GM12878 (cell line): Measurements from ENCODE around the gene PIGV. TPM values are rescaled to one million over a fixed set of nuclear protein-coding genes. Genes with fewer than 3 reads are reported as not detected.
A peak's percentile ranks its signal among the peaks of the same experiment; 100 is the strongest.

ENCODE experiments used
- ATF7 ChIP-seq: fragments of 450-650 bp; IDR thresholded peaks from 2 replicates; pipeline ENCODE4 v1.6.1; 2016; ENCODE audit warnings: low read depth, mild to moderate bottlenecking
- CBX3 ChIP-seq: fragments of 200-600 bp; sonication (generic); IDR thresholded peaks from 2 replicates; pipeline ENCODE4 v1.6.1; 2016; ENCODE audit warnings: low read depth, borderline replicate concordance
- CBX5 ChIP-seq: sonication (generic); IDR thresholded peaks from 2 replicates; pipeline ENCODE4 v1.6.1; 2016; ENCODE audit warnings: low read depth, moderate library complexity, mild to moderate bottlenecking, inconsistent platforms
- CREB1 ChIP-seq: IDR thresholded peaks from 2 replicates; pipeline ENCODE4 v1.6.1; 2012; ENCODE audit warnings: low read depth, mild to moderate bottlenecking, inconsistent platforms
- CUX1 ChIP-seq: IDR thresholded peaks from 2 replicates; pipeline ENCODE4 v1.6.1; 2012; ENCODE audit warnings: improper control_type of control experiment, low read depth, low read length; ENCODE audit not compliant: insufficient replicate concordance
- ELK1 ChIP-seq: IDR thresholded peaks from 2 replicates; pipeline ENCODE4 v1.6.1; 2012; ENCODE audit warnings: low read depth, low read length, improper control_type of control experiment
- ETV6 ChIP-seq, 2 experiments: fragments of 450-650 bp in 1 of 2; IDR thresholded peaks in 1 of 2; conservative IDR thresholded peaks in 1 of 2; 2 replicates each; pipeline ENCODE4 v1.6.1; 2014; ENCODE audit warnings: antibody characterized with exemption in 1 of 2, borderline replicate concordance in 1 of 2, low read depth in 1 of 2, mild to moderate bottlenecking in 1 of 2, moderate library complexity in 1 of 2
- MTA3 ChIP-seq: IDR thresholded peaks from 2 replicates; pipeline ENCODE4 v1.6.1; 2012; ENCODE audit warnings: low read length, inconsistent platforms, borderline replicate concordance
- MXI1 ChIP-seq: fragments of 150-350 bp; IDR thresholded peaks from 2 replicates; pipeline ENCODE4 v1.6.1; 2011; ENCODE audit warnings: low read depth, mild to moderate bottlenecking, inconsistent platforms, low read length, improper control_type of control experiment
- NFYA ChIP-seq: IDR thresholded peaks from 2 replicates; pipeline ENCODE4 v1.6.1; 2011; ENCODE audit warnings: low read depth, mild to moderate bottlenecking, low read length, improper control_type of control experiment, borderline replicate concordance
- NR2C1 ChIP-seq: fragments of 450-650 bp; IDR thresholded peaks from 2 replicates; pipeline ENCODE4 v1.6.1; 2017; ENCODE audit warnings: antibody characterized with exemption, mild to moderate bottlenecking, moderate library complexity
- POLR2AphosphoS5 ChIP-seq: IDR thresholded peaks from 2 replicates; pipeline ENCODE4 v1.6.1; 2011; ENCODE audit warnings: mild to moderate bottlenecking, low read length, inconsistent platforms
- RUNX3 ChIP-seq: IDR thresholded peaks from 2 replicates; pipeline ENCODE4 v1.6.1; 2012; ENCODE audit warnings: low read length, inconsistent platforms
- SIN3A ChIP-seq: IDR thresholded peaks from 2 replicates; pipeline ENCODE4 v1.6.1; 2012; ENCODE audit warnings: low read depth, low read length, improper control_type of control experiment
- SMARCA5 ChIP-seq: fragments of 450-650 bp; IDR thresholded peaks from 2 replicates; pipeline ENCODE4 v1.6.1; 2017; ENCODE audit warnings: mild to moderate bottlenecking
- SPI1 ChIP-seq: IDR thresholded peaks from 2 replicates; pipeline ENCODE4 v1.6.1; 2011; ENCODE audit warnings: low read depth, mild to moderate bottlenecking, low read length, moderate library complexity, borderline replicate concordance; ENCODE audit not compliant: insufficient read depth
- STAT3 ChIP-seq: IDR thresholded peaks from 2 replicates; pipeline ENCODE4 v1.6.1; 2011; ENCODE audit warnings: low read depth, low read length, improper control_type of control experiment
- TBL1XR1 ChIP-seq: IDR thresholded peaks from 2 replicates; pipeline ENCODE4 v1.6.1; 2012; ENCODE audit warnings: low read depth, low read length, improper control_type of control experiment
- WRNIP1 ChIP-seq: IDR thresholded peaks from 2 replicates; pipeline ENCODE4 v1.6.1; 2011; ENCODE audit warnings: low read depth, low read length, improper control_type of control experiment, borderline replicate concordance
- ZNF217 ChIP-seq: fragments of 450-650 bp; IDR thresholded peaks from 2 replicates; pipeline ENCODE4 v1.6.1; 2017; ENCODE audit warnings: antibody characterized with exemption, mild to moderate bottlenecking
- polyA plus RNA-seq, 11 experiments: library from polyadenylated mRNA; depleted of rRNA in 4 of 11; unstranded in 6 of 11; stranded (reverse) in 5 of 11; fragments of >200 nt; fragmentation: Nextera tagmentation in 4 of 11; fragmentation: Illumina TruSeq in 1 of 11; extraction: Ambion mirVana in 4 of 11; extraction: Trizol in 1 of 11; gene quantifications; 1 replicate in 1 of 11; 2 replicates in 10 of 11; pipeline versions ENCODE4 v1.2.1 to v1.2.3, GENCODE V29; 2011 to 2016; ENCODE audit warnings: inconsistent platforms in 2 of 11, missing spikeins in 2 of 11, low read depth in 1 of 11
- total RNA-seq, 4 experiments: library from RNA; depleted of rRNA in 3 of 4; stranded (reverse); fragments of >200 nt in 3 of 4; fragmentation: Illumina TruSeq in 1 of 4; extraction: Trizol in 1 of 4; gene quantifications; 2 replicates each; pipeline versions ENCODE4 v1.2.1 to v1.2.3, GENCODE V29; 2013 to 2021

Gene PIGV
- total and polyA plus RNA-seq, 10 of the 15 experiments (the other 5 are each of a cell fraction or from before 2014, with no cell fraction given) = 8.8 to 18.1 (median 11.9) TPM

GRCh38 chr1:26838474-26839338 lies 51.0 kb downstream of the PIGV start (continued):
- peak; percentile 62 for TF ChIP-seq ELK1
- peak; percentile 91 for TF ChIP-seq MTA3
- 0 out of 2 replicates have a peak, but pooled peaks have one; percentile 26 for TF ChIP-seq STAT3
- TF ChIP-seq MXI1 = peak; percentile 72; the same call in 1 of the 2 replicates
- TF ChIP-seq ZNF217 = peak; percentile 69; the same call in 1 of the 2 replicates
- TF ChIP-seq ETV6 (conservative IDR thresholded peaks at IDR 0.05 in 1 of 2, IDR thresholded peaks at IDR 0.05 in 1 of 2; ENCODE audit: borderline replicate concordance in 1 of 2, low read depth in 1 of 2) = peak in 1 of 2 experiments; percentile 68; a peak in 1 of 4 replicates
- no peak for TF ChIP-seq NFYA
- peak; percentile 71 for TF ChIP-seq CUX1
- TF ChIP-seq SMARCA5 = peak; percentile 86; the same call in 1 of the 2 replicates
- peak; percentile 98 for TF ChIP-seq RUNX3
- TF ChIP-seq CBX3 = no peak
- TF ChIP-seq ATF7 = peak; percentile 63; the same call in 1 of the 2 replicates
- 0 out of 2 replicates have a peak, but pooled peaks have one; percentile 74 for TF ChIP-seq SIN3A
- TF ChIP-seq WRNIP1 = 0 out of 2 replicates have a peak, but pooled peaks have one; percentile 89
- TF ChIP-seq NR2C1 = peak; percentile 74
- 0 out of 2 replicates have a peak, but pooled peaks have one; percentile 74 for TF ChIP-seq CBX5
- TF ChIP-seq POLR2AphosphoS5 = peak; percentile 79
- peak; percentile 69 for TF ChIP-seq CREB1
- TF ChIP-seq TBL1XR1 = peak; percentile 90
- TF ChIP-seq SPI1 = peak; percentile 79
